ENCODE results near the gene TFEC.

The TFEC gene, protein sequence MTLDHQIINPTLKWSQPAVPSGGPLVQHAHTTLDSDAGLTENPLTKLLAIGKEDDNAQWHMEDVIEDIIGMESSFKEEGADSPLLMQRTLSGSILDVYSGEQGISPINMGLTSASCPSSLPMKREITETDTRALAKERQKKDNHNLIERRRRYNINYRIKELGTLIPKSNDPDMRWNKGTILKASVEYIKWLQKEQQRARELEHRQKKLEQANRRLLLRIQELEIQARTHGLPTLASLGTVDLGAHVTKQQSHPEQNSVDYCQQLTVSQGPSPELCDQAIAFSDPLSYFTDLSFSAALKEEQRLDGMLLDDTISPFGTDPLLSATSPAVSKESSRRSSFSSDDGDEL

DNA sequence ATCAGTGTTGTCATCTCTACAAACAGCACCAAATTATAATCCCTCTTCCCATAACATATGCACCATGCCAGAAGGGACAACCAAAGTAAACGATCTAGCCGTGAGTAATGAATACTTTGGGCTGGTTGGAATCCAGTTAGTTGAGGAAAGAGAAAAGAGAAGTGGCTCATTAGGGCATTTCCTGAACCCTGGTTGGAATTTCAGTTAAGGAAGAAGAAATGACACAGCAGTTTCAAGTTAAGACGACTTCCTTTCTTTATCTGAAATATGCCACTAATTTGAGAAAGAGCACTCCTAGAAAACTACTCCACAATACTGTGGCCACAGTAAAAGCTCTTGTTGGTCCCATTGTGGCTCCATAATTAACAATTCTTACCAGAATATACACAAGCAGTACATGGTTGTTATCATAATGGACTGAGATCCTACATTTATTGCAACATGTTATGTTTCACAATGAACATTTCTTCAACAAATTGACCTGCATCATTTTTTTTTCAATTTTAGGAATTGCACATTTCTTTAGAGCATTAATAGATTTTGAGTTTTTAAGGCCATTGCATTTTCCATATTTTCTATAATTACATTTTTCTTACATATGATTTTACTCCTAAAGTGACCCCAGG lies at the start of gene TFEC:
Gene TFEC (minus strand): TSS at position 113 of the 626 bp plus-strand sequence. CDS start 46,322 bp downstream, outside the sequence.
- TF ChIP-seq, protein P1, sequence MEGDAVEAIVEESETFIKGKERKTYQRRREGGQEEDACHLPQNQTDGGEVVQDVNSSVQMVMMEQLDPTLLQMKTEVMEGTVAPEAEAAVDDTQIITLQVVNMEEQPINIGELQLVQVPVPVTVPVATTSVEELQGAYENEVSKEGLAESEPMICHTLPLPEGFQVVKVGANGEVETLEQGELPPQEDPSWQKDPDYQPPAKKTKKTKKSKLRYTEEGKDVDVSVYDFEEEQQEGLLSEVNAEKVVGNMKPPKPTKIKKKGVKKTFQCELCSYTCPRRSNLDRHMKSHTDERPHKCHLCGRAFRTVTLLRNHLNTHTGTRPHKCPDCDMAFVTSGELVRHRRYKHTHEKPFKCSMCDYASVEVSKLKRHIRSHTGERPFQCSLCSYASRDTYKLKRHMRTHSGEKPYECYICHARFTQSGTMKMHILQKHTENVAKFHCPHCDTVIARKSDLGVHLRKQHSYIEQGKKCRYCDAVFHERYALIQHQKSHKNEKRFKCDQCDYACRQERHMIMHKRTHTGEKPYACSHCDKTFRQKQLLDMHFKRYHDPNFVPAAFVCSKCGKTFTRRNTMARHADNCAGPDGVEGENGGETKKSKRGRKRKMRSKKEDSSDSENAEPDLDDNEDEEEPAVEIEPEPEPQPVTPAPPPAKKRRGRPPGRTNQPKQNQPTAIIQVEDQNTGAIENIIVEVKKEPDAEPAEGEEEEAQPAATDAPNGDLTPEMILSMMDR (conservative IDR thresholded peaks at IDR 0.05; ENCODE audit: low read depth, low read length): no peak
- Histone ChIP-seq H3K9ac (no peak within 1 kb of the TSS), H2AFZ (ENCODE audit: low read depth) (no peak within 1 kb of the TSS), H3K4me2 (no peak within 1 kb of the TSS), H3K27ac (no peak within 1 kb of the TSS), H3K27me3 (ENCODE audit: insufficient read depth, low read depth) (no peaks in the 10 kb centered on the region), H3K36me3 (ENCODE audit: insufficient read depth) (no peaks in the 10 kb centered on the region), H4K20me1 (ENCODE audit: insufficient read depth) (no peaks in the 10 kb centered on the region), H3K79me2 (ENCODE audit: insufficient read depth, low read depth) (no peaks in the 10 kb centered on the region), H3K4me3 (IDR thresholded peaks at IDR 0.05; ENCODE audit: insufficient read depth, low read depth, low read length) (no peak within 1 kb of the TSS), H3K4me1 (ENCODE audit: low read depth, poor library complexity, severe bottlenecking) (no peaks in the 10 kb centered on the region)

DNA sequence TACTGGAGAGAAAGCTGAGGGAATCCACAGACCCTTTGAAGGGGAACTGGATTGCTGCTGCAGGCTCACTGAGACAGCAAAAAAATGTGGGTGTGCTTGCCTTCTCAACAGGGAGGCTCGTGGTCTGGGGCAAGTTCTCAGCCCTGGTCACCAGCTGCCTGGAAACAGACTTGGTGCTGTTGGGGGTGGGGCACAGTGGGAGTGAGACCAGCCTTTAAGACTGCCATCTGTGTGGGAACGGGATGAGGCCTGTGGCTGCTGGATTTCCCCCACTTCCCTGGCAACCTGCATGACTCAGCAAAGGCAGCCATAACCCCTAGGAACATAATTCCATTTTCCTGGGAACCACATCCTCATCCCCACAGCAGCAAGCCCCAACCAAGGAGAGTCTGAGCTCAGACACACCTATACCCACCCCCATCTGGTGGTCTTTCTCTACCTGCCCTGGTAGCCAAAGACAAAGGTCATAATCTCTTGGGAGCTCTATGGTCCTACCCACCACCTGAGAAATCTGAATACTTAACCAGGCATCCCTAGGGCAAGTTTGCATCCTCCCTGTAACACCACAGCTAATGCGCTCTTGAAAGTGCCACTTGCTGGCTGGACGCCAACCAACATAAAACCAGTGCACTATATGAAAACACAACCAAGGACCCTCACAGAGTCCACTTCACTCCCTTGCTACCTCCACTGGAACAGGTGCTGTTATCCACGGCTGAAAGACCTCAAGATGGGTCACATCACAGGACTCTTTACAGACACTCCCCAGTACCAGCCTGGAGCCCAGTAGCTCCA lies 45.0 kb upstream of the TFEC start:
- Histone ChIP-seq H3K27ac (no peak overlapping the region), H2AFZ (ENCODE audit: low read depth) (no peak overlapping the region), H3K27me3 (ENCODE audit: insufficient read depth, low read depth) (no peaks in the 10 kb centered on the region), H4K20me1 (ENCODE audit: insufficient read depth) (no peaks in the 10 kb centered on the region), H3K36me3 (ENCODE audit: insufficient read depth) (no peaks in the 10 kb centered on the region), H3K4me1 (ENCODE audit: low read depth, poor library complexity, severe bottlenecking) (peaks cover 5% of the 10 kb centered on the region), H3K79me2 (ENCODE audit: insufficient read depth, low read depth) (no peaks in the 10 kb centered on the region), H3K4me3 (IDR thresholded peaks at IDR 0.05; ENCODE audit: insufficient read depth, low read depth, low read length) (no peak overlapping the region), H3K4me2 (no peak overlapping the region), H3K9ac (no peak overlapping the region)
- TF ChIP-seq, protein P1 (conservative IDR thresholded peaks at IDR 0.05; ENCODE audit: low read depth, low read length): no peak

DNA sequence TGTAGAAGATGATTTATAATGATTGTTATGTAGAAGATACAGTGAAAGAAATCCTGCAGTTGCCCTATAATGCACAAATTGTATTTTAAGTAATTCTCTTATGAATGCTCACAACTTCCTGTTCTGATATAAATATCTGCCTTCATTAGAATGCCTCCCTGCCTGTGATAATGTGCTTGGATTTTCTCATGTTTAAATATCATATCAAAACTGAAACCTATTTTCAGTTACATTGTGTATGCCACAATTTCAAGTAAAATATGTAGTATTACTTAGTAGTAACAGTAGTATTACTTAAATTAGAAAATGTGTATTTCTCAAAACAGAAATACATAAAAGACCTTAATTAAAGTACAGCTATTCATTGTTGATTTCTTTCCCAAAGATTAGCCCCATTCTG lies 41.1 kb upstream of the TFEC start:
- H3K36me3 ChIP-seq (ENCODE audit: insufficient read depth): no peaks in the 10 kb centered on the region
- no peak overlapping the region for H2AFZ ChIP-seq (ENCODE audit: low read depth)
- H3K4me1 ChIP-seq (ENCODE audit: low read depth, poor library complexity, severe bottlenecking): peaks cover 5% of the 10 kb centered on the region
- no peaks in the 10 kb centered on the region for H3K27me3 ChIP-seq (ENCODE audit: insufficient read depth, low read depth)
- H4K20me1 ChIP-seq (ENCODE audit: insufficient read depth): no peaks in the 10 kb centered on the region
- no peak overlapping the region for H3K4me3 ChIP-seq (IDR thresholded peaks at IDR 0.05; ENCODE audit: insufficient read depth, low read depth, low read length)
- H3K9ac ChIP-seq: no peak overlapping the region
- H3K27ac ChIP-seq: no peak overlapping the region
- TF ChIP-seq, protein P1 (conservative IDR thresholded peaks at IDR 0.05; ENCODE audit: low read depth, low read length): no peak
- no peak overlapping the region for H3K4me2 ChIP-seq
- H3K79me2 ChIP-seq (ENCODE audit: insufficient read depth, low read depth): no peaks in the 10 kb centered on the region

DNA sequence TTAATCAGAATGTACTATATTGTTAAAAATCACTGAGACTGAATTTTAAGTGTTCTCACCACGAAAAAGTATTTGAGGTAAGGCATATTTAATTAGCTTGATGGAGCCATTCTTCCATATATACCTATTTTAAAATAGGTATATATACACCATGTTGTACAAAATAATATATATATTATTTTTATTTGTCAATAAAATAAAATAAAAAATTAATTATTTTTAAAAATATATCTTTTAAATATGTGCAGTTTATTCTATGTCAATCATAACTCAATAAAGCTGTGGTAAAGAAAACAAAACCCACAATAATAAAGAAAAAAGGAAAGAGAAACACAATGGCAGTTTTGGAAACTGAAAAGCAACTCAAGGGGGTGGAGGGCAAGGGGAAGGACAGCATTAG lies 33.6 kb upstream of the TFEC start:
- Histone ChIP-seq H3K27ac (no peak overlapping the region), H3K9ac (no peak overlapping the region), H3K4me3 (IDR thresholded peaks at IDR 0.05; ENCODE audit: insufficient read depth, low read depth, low read length) (no peak overlapping the region), H3K36me3 (ENCODE audit: insufficient read depth) (no peaks in the 10 kb centered on the region), H3K27me3 (ENCODE audit: insufficient read depth, low read depth) (no peaks in the 10 kb centered on the region), H3K4me1 (ENCODE audit: low read depth, poor library complexity, severe bottlenecking) (no peaks in the 10 kb centered on the region), H4K20me1 (ENCODE audit: insufficient read depth) (no peaks in the 10 kb centered on the region), H3K4me2 (no peak overlapping the region), H2AFZ (ENCODE audit: low read depth) (no peak overlapping the region), H3K79me2 (ENCODE audit: insufficient read depth, low read depth) (no peaks in the 10 kb centered on the region)
- TF ChIP-seq, protein P1 (conservative IDR thresholded peaks at IDR 0.05; ENCODE audit: low read depth, low read length): no peak
